Measurements from ENCODE around the gene IL1RAPL1. TPM values are rescaled to one million over a fixed set of nuclear protein-coding genes. Genes with fewer than 3 reads are reported as not detected.

Gene IL1RAPL1
- total RNA-seq, 1 donor from 2014 or later, result 0.16 TPM

DNA sequence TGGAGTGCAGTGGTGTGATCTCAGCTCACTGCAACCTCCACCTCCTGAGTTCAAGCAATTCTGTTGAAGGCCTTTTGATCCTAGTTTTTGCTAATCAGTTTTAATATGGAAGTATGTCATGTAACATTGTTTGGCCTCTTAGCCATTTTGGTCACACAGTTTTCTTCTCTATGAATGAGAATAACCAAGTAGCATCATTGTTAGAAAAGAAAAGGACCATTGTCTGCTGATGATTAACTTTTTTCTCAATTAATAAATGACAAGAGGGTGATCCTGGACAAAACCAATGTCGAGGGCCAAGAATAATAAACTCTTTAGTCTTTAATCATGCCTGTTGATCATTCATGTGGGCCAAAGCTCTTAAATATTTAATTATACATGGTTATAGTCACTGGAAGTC lies 1338.8 kb downstream of the IL1RAPL1 start:
- DNase-seq (ENCODE audit: low read depth) (no peak), FAIRE-seq (no peak)
- Mint-ChIP-seq H3K4me3 (ENCODE audit: unreplicated experiment) (no peak overlapping the region), H3K27me3 (ENCODE audit: low read depth, unreplicated experiment) (no peaks in the 10 kb centered on the region), H3K27ac (ENCODE audit: unreplicated experiment) (no peak overlapping the region), H3K36me3 (ENCODE audit: low read depth, unreplicated experiment) (no peaks in the 10 kb centered on the region), H3K9me3 (ENCODE audit: unreplicated experiment) (no peaks in the 10 kb centered on the region), H3K4me1 (ENCODE audit: low read depth, unreplicated experiment) (no peaks in the 10 kb centered on the region)
- Histone ChIP-seq H3K9me3 (ENCODE audit: insufficient read depth, low read depth, low read length) (no peaks in the 10 kb centered on the region), H3K4me2 (ENCODE audit: low read length) (no peak overlapping the region), H2AFZ (ENCODE audit: low read depth, low read length) (no peak overlapping the region), H3K4me3 (ENCODE audit: insufficient read depth, low read depth, low read length) (no peak overlapping the region), H3K4me1 (ENCODE audit: insufficient read depth, low read length) (no peaks in the 10 kb centered on the region), H3K9ac (ENCODE audit: low read length) (no peak overlapping the region), H3K36me3 (ENCODE audit: insufficient read depth, low read length) (no peaks in the 10 kb centered on the region), H3K27ac (ENCODE audit: low read depth, low read length) (no peak overlapping the region), H3K79me2 (ENCODE audit: insufficient read depth, low read length) (no peaks in the 10 kb centered on the region), H4K20me1 (ENCODE audit: insufficient read depth, low read length) (no peaks in the 10 kb centered on the region), H3K27me3 (ENCODE audit: insufficient read depth, low read length) (no peaks in the 10 kb centered on the region)
- TF ChIP-seq EZH2 (IDR thresholded peaks at IDR 0.05; ENCODE audit: insufficient read depth, low read length), result no peak

DNA sequence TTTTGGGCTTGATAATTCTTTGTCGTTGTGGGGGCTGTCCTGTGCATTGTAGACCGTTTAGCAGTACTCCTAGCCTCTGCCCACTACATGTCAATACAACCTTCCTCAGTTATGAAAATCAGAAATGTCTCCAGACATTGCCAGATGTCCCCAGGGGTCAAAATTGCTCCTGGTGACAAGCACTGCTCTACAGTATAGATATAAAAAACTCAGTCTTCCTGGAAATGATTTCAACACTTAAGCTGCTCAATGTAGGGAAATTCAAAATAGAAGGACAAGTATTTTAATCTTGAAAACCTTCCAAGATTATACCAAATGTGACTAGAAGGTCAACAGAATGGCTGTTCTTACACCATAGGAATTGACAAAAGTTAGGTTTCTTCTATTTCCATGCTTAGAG lies 1339.4 kb downstream of the IL1RAPL1 start:
- H3K27ac Mint-ChIP-seq (ENCODE audit: unreplicated experiment), result no peak overlapping the region
- H3K4me1 ChIP-seq (ENCODE audit: insufficient read depth, low read length), result no peaks in the 10 kb centered on the region
- FAIRE-seq (peak; percentile 77), DNase-seq (ENCODE audit: low read depth) (no peak)
- H3K9me3 Mint-ChIP-seq (ENCODE audit: unreplicated experiment), result no peaks in the 10 kb centered on the region
- no peaks in the 10 kb centered on the region for H3K79me2 ChIP-seq (ENCODE audit: insufficient read depth, low read length)
- H2AFZ ChIP-seq (ENCODE audit: low read depth, low read length), result no peak overlapping the region
- H3K4me2 ChIP-seq (ENCODE audit: low read length), result no peak overlapping the region
- H3K36me3 Mint-ChIP-seq (ENCODE audit: low read depth, unreplicated experiment), result no peaks in the 10 kb centered on the region
- H3K9ac ChIP-seq (ENCODE audit: low read length), result no peak overlapping the region
- TF ChIP-seq EZH2 (IDR thresholded peaks at IDR 0.05; ENCODE audit: insufficient read depth, low read length), result no peak
- TF ChIP-seq, protein P1, sequence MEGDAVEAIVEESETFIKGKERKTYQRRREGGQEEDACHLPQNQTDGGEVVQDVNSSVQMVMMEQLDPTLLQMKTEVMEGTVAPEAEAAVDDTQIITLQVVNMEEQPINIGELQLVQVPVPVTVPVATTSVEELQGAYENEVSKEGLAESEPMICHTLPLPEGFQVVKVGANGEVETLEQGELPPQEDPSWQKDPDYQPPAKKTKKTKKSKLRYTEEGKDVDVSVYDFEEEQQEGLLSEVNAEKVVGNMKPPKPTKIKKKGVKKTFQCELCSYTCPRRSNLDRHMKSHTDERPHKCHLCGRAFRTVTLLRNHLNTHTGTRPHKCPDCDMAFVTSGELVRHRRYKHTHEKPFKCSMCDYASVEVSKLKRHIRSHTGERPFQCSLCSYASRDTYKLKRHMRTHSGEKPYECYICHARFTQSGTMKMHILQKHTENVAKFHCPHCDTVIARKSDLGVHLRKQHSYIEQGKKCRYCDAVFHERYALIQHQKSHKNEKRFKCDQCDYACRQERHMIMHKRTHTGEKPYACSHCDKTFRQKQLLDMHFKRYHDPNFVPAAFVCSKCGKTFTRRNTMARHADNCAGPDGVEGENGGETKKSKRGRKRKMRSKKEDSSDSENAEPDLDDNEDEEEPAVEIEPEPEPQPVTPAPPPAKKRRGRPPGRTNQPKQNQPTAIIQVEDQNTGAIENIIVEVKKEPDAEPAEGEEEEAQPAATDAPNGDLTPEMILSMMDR (IDR thresholded peaks at IDR 0.05; ENCODE audit: insufficient read depth, low read depth, low read length), result no peak
- no peak overlapping the region for H3K4me3 Mint-ChIP-seq (ENCODE audit: unreplicated experiment)
- H3K4me1 Mint-ChIP-seq (ENCODE audit: low read depth, unreplicated experiment), result no peaks in the 10 kb centered on the region
- no peak overlapping the region for H3K4me3 ChIP-seq (ENCODE audit: insufficient read depth, low read depth, low read length)
- no peaks in the 10 kb centered on the region for H3K9me3 ChIP-seq (ENCODE audit: insufficient read depth, low read depth, low read length)
- no peaks in the 10 kb centered on the region for H3K36me3 ChIP-seq (ENCODE audit: insufficient read depth, low read length)
- no peaks in the 10 kb centered on the region for H3K27me3 ChIP-seq (ENCODE audit: insufficient read depth, low read length)
- no peak overlapping the region for H3K27ac ChIP-seq (ENCODE audit: low read depth, low read length)
- H3K27me3 Mint-ChIP-seq (ENCODE audit: low read depth, unreplicated experiment), result no peaks in the 10 kb centered on the region
- no peaks in the 10 kb centered on the region for H4K20me1 ChIP-seq (ENCODE audit: insufficient read depth, low read length)

DNA sequence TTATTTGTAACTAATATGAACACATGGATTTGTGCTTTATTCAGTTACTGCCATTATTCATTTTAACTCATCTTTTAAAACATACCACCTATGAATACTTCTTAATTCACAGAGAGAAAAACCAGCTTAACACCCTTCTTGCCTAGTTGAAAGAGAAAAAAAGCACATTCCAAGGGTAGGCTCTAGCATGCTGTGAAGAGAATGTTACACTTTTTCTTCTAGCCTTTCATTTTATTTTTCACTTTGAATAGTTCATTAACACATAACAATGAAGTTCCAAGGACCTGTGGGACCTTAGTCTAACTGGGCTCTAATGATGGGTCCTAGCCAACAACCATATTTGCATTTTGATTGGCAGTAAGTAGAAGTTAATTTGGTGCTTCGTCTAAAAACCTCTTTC lies 1348.2 kb downstream of the IL1RAPL1 start:
- no peak for TF ChIP-seq EZH2 (IDR thresholded peaks at IDR 0.05; ENCODE audit: insufficient read depth, low read length)
- TF ChIP-seq, protein P1 (IDR thresholded peaks at IDR 0.05; ENCODE audit: insufficient read depth, low read depth, low read length), result no peak
- H3K36me3 Mint-ChIP-seq (ENCODE audit: low read depth, unreplicated experiment), result no peaks in the 10 kb centered on the region

More for the DNA sequence above, 1348.2 kb downstream of the IL1RAPL1 start:
- Mint-ChIP-seq H3K9me3 (ENCODE audit: unreplicated experiment) (no peaks in the 10 kb centered on the region), H3K4me1 (ENCODE audit: low read depth, unreplicated experiment) (no peaks in the 10 kb centered on the region), H3K27ac (ENCODE audit: unreplicated experiment) (no peak overlapping the region), H3K27me3 (ENCODE audit: low read depth, unreplicated experiment) (no peaks in the 10 kb centered on the region), H3K4me3 (ENCODE audit: unreplicated experiment) (no peak overlapping the region)
- H4K20me1 ChIP-seq (ENCODE audit: insufficient read depth, low read length), result no peaks in the 10 kb centered on the region
- H2AFZ ChIP-seq (ENCODE audit: low read depth, low read length), result no peak overlapping the region
- no peak overlapping the region for H3K4me3 ChIP-seq (ENCODE audit: insufficient read depth, low read depth, low read length)
- peak; percentile 97 for FAIRE-seq
- no peak overlapping the region for H3K9ac ChIP-seq (ENCODE audit: low read length)
- DNase-seq (ENCODE audit: low read depth), result no peak
- H3K4me1 ChIP-seq (ENCODE audit: insufficient read depth, low read length), result no peaks in the 10 kb centered on the region
- no peaks in the 10 kb centered on the region for H3K9me3 ChIP-seq (ENCODE audit: insufficient read depth, low read depth, low read length)
- H3K27me3 ChIP-seq (ENCODE audit: insufficient read depth, low read length), result no peaks in the 10 kb centered on the region
- no peaks in the 10 kb centered on the region for H3K79me2 ChIP-seq (ENCODE audit: insufficient read depth, low read length)
- no peaks in the 10 kb centered on the region for H3K36me3 ChIP-seq (ENCODE audit: insufficient read depth, low read length)
- no peak overlapping the region for H3K4me2 ChIP-seq (ENCODE audit: low read length)
- H3K27ac ChIP-seq (ENCODE audit: low read depth, low read length), result no peak overlapping the region
